SH-SY5Y (cell line): ENCODE results near the gene ENOX1.

Experiments
- GATA2 ChIP-seq: IDR thresholded peaks from 2 replicates; pipeline ENCODE4 v1.6.1; 2011; ENCODE audit warnings: mild to moderate bottlenecking, low read depth, low read length
- GATA3 ChIP-seq: IDR thresholded peaks from 2 replicates; pipeline ENCODE4 v1.6.1; 2011; ENCODE audit warnings: low read depth, mild to moderate bottlenecking, low read length, moderate library complexity

- TF ChIP-seq GATA2: no peak
- no peak for TF ChIP-seq GATA3
Measured at GRCh38 chr13:43482026-43482425, 304.7 kb downstream of the ENOX1 start.
